HG02763 (cell line): Measurements from ENCODE around the gene KLHL42.
A peak's percentile ranks its signal among the peaks of the same experiment; 100 is the strongest.
"Not testable (repeated sequence)": the region's sequence is repeated elsewhere in the genome, so short reads cannot be mapped to it uniquely, and the experiment has no call there.

Experiments
- ATAC-seq: cut with Tn5 transposase; IDR thresholded peaks from one replicate; pipeline ENCODE4 v1.9.1; 2021; ENCODE audit warnings: mild to moderate bottlenecking, moderate library complexity; ENCODE audit not compliant: unreplicated experiment

The KLHL42 gene

DNA sequence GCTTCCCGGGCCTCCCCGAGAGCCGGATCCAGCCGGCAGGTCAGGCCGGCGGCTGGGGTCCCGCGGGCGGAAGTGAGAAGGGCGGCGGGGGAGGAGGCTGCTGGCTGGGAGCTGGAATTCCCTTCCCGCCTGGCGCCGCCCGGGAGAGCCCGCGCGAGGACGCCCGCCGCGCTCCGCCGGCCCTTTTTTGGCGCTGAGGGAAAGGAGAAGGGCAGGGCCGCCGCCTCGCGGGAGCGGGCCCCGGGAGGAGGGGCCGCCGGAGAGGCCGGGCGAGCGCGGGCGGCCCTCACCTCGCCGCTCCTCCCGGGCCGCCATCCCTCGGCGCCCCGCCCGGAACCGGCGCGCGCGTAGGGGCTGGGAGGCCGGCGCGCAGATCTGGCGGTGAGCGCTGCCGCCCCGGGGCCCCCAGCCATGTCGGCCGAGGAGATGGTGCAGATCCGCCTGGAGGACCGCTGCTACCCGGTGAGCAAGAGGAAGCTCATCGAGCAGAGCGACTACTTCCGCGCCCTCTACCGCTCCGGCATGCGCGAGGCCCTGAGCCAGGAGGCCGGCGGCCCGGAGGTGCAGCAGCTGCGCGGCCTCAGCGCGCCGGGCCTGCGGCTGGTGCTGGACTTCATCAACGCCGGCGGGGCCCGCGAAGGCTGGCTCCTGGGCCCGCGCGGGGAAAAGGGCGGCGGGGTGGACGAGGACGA, at the start of gene KLHL42, which contains the start of gene MANSC4:
Gene KLHL42 (plus strand): TSS at position 314 of the 692 bp plus-strand sequence. CDS start 98 bp downstream, at position 412.
Gene MANSC4 (minus strand): TSS at position 317 of the 692 bp plus-strand sequence. CDS start 8,960 bp downstream, outside the sequence.
- peak; percentile 73 for ATAC-seq

- ATAC-seq, result no peak
These were observed 47.8 kb upstream of the KLHL42 start for GRCh38 chr12:27732281-27732680.

DNA sequence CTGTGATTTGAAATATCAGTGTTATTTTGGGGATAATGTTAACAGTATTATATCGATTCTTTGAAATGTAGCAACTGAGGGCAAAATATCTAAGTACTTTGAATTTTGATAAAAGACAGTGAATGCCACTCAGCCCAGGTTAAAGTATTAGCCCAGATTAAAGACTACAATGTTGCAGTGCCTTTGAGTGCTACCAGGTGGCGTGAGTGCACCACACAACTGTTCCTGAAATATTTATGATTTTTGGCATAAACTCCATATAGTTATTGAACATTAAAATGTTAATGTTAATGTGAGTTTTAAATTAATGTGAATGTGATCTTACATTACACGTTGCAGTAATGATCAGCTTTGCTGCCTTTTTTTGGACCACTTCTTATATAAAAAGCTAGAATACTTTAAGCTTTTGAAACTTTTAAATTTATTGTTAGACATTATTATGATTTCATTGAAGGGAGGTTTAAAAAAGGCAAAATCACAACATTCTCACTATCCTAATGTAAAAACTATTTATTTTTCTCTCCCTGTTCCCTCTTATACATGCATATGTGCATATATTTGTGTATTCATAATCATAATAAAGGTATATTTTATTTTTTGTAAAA, 46.9 kb upstream of the KLHL42 start:
- no peak for ATAC-seq

- no peak for ATAC-seq
These were observed 46.2 kb upstream of the KLHL42 start for GRCh38 chr12:27733791-27734190.

- ATAC-seq, result not testable (repeated sequence)
These were observed 45.7 kb upstream of the KLHL42 start for GRCh38 chr12:27734321-27734720.

DNA sequence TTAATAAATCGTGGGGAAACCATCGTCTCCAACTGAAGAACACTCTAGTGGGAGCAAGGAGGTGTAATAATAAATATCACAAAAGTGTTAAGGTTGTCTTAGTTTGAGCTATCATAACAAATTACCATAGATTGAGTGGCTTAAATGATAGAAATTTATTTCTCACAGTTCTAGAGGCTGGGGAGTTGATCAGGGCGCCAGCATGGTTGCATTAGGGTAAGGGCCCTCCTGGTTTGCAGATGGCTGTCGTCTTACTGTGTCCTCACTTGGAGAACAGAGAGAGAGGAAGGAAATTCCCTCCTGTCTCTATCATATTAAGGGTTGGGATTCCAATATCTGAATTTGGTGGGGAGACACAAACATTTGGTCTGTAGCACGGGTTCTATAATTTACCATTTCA, 36.4 kb upstream of the KLHL42 start:
- ATAC-seq, result no peak

- ATAC-seq, result not testable (repeated sequence)
These were observed 34.3 kb upstream of the KLHL42 start for GRCh38 chr12:27745734-27746133.

GRCh38 chr12:27747111-27747820, 32.8 kb upstream of the KLHL42 start:
- ATAC-seq, result no peak

GRCh38 chr12:27751386-27752047, 28.5 kb upstream of the KLHL42 start:
- no peak for ATAC-seq

- no peak for ATAC-seq
These were observed 25.2 kb upstream of the KLHL42 start for GRCh38 chr12:27754795-27755194.

- ATAC-seq, result no peak
These were observed 23.3 kb upstream of the KLHL42 start for GRCh38 chr12:27756670-27757195.

GRCh38 chr12:27762757-27763156, 17.3 kb upstream of the KLHL42 start:
- ATAC-seq, result no peak

DNA sequence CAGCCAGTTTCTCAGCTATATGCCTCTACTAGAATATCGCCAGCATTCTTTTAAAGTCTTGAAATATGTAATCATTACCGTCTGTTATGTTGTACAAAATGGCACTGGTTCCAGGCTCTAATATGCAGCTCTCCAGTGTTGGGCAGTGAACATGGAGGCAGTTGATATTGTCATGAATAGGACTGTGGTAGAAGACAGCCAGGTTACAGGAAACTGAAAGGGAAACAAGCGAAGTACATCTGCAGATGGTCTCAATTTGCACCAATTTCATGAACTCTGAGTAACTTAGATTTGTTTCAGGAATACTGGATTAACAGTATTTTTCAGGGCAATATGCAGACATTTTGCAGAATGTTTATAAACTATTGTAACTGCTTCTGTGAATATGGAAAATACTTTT, 13.4 kb upstream of the KLHL42 start:
- no peak for ATAC-seq

DNA sequence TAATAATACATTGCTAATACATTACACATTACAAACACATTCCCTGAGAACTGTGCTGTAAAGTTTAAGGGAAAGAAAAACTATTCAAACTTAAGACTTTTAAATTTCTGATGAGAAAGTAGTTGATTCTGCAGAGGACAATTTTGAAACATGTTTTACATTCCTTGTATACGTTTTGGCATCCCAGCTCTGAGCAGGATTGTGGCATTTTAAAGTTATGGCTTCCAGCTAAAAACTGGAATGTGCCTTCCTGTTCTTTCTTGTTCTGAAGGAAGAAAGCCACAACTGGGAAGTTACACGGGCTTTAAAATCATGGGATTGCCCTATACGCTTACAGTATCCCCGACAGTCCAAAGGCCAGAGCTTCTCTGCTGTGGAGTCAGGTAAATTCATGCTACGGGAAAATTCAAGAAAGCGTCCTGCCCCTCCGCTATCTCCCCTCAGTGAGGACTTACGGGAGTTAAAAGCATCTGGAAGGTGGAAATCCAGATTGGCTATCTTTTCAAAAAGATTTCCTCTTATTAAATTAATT, 10.8 kb upstream of the KLHL42 start:
- ATAC-seq, result no peak

DNA sequence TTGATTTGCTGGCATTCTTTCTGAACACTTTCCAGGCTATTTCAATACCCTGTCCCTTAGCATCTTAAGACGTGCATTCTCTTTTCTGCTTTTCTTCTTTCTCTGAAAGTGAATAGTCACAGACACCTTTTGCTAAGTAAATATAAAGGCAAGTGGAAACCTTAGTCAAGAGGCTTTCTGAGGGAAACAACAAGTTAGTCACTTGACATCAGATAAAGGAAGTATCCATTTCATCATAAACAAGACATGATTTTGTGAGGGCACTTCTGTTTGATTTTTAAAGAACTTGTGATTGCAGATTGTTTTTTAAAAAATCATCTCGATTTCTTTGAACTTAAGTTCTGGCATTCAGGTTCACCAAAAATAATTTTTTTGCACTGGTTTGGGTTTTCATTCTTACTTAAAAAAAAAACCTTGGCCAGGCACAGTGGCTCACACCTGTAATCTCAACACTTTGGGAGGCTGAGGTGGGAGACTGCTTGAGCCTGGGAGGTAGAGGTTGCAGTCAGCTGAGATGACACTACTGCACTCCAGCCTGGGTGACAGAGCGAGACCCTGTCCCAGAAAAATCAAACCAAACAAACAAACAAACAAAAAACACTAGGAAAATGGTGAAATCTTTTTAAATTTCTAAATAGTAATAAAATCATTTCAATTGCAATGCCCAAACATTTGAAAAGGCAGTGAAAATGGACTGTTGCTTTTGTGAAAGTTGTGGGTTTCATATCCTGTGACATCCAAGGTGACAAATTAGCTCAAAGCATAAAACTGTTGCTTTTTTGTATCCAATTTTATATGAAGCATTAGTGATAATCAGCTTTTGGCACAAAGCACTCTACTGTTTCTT, 8.3 kb upstream of the KLHL42 start:
- ATAC-seq, result no peak

DNA sequence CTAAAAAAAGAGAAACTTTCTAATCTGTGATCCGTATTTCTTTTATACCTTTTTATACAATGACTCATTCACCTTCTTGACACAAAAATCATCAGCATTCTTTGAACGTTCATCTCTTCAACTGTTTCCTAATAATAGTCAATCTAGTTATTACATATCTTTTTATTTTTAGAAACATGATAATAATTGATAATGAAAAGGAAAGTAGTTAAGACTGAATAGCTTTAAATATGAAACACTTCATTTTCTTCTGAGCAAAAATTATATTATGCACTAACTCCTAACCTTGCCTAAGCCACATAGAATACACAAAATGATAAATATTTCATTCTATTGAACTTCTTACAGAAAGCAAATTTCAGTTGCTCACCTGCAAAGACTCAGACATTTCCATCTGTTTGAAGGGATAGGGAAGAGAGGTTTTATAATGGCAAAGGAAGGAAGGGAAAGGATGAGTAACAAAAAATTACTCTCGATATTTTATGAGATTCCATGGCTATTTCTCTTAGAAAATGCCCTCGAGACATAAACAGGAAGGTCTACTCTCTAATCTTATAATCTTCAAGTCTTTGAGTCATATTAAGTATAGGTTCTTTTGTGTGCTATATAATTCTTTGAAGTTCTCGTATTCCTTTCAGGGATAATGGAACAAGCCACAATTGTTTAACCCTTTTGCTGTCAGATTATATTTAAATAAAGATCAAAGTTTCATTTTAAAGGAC, 7.5 kb upstream of the KLHL42 start:
- ATAC-seq, result no peak

DNA sequence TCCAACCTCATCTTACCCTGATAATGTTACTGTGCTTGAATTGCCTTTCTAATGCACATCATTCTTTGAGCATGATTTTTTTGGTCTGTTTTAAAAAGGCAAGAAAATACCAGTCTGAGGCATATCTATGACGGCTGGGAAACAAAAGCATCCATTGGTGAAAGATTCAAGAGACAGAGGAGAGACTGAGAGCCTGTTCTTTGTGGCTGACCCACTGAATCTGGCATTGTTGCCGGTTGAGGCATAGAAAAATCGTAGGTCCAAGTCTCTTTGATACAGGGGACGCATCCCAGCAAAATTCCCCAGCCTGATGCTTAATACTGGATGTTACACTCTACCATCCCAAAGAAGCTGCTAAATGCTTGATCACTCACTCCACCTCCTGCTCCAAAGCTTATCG, 2.9 kb upstream of the KLHL42 start:
- no peak for ATAC-seq

DNA sequence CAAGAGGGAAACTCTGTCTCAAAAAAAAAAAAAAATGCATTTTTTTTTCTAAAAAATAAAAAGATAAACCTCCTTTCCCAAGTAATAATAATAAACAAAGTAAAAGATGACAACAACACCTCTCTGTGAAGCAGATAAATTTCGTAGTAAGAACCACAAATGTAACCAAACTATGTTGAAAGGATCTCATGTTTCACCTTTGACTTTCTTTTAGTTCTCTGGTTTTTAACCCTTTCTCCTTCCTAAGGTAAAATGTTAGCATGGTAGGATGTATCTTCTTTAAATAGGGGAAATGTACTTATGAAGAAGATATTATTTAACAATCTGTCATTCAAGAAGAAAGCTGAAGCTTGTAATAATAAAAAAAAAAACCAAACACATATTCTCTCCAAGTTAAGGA, 1.8 kb upstream of the KLHL42 start:
- ATAC-seq, result no peak

DNA sequence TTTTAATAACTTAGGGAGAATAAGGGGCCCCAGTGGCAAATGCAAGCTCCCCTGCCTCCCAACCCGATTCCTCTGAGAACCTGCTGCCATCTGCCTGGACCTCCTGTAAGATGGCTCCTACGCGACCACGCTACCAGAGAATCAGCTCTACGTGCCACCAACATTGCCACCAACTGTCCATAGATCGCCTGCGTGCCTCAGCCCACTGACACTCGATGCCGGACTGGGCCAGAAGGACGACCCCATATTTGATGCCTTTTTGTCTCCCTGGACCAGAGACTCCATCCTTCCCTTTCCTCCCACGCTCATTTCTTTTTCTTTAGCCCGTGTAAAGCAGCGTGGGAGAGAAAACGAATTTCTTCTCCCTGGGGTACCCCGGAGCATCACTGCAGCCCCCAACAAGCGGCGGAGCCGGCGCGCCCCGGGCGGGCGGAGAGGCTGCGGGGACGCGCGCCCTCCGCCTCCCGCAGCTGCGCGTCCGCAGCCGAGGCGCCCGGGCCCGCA, 565 bp upstream of the KLHL42 start:
- peak; percentile 12 for ATAC-seq
